ENCODE measurements around the gene CDK1.
A peak's percentile ranks its signal among the peaks of the same experiment; 100 is the strongest.
"Not testable (repeated sequence)": the region's sequence is repeated elsewhere in the genome, so short reads cannot be mapped to it uniquely, and the experiment has no call there.

Gene CDK1

DNA sequence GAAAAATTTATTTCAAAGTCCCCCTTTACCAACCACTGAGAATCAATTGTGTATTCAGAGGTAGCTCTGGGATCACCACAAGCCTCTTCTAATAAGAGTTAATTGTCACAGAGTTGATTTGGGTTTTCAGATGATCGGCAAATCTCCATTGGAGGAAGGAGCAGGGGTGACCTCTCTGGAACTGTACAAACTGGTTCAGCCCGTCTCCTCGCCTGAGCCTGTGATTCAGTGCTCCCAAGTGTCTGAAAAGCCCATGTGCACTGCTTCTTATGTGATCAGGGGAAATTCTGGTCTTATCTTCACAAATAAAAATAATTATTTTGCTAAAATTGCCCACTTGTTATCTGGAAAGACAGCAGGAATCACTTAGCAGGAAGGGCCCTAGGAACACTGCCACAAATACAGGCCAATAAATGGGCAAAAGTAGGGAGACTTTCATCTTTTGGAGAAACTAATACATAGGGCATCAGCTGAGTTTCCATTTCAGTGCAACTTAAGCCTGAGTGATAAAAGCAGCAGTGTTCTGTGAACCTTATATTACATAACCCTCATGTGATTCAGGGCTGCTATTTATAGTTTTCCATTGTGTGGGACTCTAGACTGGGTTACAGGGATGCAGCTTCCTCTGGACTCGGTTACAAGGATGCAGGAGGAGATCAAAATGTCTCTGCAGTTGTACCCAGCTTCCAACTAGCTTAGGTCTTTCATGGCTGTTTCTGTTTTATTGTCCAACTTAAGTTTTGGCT is 32.3 kb downstream of the CDK1 start:
- peak in 2 of 56 donors; percentile 6 to 13 for DNase-seq

DNA sequence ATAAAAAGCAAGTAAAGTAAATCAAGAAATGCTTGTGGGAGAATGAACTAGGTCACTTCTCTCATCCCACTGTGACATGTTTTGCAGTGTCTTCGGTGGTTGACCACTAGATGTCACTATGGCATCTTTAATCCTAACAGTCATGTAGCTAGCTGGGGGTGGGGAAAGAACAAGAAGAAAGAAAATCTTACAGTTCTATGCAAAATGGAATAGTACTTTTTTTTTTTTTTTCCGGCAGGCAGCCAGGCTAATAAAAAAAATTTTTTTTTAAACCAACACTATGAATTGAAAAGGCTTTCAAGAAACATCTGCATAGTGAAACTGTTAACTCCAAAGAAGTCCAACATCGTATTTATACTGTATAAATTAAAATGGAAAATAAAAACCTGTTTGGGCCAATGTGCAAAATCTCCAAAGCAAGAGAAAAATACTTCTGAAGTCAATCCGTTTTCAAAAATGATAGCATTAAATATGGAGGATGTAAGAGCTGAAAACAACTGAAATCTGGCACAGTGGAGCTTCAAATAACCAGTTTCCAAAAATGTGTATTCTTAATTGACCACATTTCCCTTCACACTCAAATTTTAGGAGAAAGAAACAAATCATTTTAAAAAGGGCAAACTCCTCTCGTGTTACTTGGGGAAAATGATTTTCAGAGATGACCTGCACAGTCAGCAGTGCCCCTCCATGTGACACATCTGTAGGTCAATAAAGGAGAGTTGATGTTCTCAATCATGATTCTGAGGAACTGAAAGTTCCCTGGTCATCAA is 38.5 kb downstream of the CDK1 start:
- DNase-seq: peak in 35 of 56 donors; percentile 3 to 73 (median 23)

DNA sequence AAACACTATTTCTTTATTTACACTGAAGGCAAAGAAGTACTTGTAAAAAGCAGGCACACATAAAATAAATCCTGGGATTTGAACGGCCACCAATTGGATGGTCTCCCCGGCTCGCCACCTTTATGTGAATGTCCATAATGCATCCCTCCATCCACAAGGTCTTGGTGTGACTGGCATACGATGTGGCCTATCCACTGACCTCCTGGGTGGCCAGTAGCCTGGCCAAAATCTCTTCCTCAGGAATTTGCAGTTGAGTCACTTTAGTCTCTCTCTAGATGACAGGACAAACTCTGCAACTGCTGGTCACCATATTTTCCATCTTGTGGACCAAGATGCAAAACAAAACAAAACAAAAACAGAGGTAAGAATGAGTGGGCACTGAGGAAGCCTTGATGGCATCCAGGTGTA is 39.1 kb downstream of the CDK1 start:
- peak in 2 of 56 donors; percentile 4 to 5 for DNase-seq

DNA sequence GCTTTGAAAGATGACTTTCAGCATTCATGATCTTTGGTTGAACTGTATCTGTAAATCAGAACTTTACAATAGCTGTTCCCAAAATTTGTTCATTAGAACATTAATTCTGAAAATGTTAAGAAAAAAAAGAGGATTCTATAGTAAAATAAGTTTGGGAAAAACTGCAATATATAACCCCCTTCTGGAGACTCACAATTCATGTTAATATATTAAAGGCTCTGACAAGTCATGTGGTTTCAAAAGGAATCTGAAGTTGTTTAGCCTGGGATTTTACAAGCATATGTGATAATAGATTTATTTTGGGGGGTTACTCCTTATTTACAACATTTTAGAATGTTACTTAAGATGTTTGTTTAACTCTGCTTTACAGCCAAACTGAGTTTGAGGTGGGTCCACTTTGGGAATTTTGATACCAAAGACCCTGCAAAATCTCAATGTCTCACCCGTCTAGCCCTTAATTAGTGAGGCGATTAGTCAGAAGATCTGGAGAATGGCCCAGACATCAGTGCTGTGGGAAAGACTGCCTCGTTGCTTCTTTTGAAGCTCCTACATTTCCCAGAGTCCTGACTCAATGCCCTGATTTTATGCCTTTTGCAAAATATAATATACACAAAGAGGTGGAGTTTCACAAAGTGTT is 40.0 kb downstream of the CDK1 start:
- peak in 1 of 56 donors; percentile 21 for DNase-seq

DNA sequence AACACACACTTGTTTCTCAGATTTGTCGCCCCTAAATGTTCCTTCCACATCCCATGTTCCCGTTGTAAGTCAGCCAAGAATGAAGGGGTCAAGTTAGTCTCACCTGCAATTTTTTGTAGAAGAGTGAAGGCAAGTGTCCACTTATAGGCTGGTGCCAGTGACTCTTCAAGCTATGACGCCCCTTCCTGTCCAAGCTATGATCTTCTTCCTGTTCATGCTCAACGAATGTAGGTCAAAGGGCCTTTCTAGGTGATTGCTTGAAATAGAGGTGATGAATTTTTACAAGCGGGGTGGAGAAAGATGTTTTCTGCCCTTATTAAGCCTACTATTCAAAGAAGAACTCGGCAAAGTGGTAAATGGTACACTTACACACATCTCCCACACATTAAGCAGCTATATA is 41.0 kb downstream of the CDK1 start:
- DNase-seq: no peak

DNA sequence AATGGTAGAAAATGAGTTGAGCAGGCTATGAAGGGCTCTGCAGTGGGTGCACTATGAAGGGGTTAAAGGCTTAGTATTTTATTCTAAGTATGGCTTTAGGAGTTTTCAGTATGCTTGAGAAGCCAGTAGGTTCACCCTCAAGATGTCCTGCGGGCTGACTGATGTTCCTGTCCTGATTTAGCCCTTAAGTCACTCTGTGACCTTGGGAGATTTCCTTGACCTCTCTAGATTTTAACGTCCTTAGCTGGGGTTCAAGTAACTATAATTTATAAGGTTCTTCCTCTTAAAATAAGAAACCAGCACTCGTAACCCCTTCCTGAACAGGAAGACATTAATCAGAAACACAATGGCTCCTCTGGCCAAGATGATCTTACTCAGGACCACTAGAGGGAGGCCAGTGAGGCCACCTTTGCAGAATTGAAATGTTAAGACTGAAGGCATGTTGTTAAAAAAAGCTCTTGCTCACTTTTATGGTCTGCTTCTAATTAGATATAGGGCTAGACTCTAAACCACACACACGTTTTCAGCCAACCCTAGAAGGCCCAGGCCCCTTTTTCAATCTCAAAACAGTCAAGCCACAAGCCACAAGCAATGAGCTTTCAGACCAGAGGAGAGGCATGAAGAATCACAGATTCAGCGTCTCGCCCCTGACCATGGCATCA is 41.9 kb downstream of the CDK1 start:
- DNase-seq: no peak

DNA sequence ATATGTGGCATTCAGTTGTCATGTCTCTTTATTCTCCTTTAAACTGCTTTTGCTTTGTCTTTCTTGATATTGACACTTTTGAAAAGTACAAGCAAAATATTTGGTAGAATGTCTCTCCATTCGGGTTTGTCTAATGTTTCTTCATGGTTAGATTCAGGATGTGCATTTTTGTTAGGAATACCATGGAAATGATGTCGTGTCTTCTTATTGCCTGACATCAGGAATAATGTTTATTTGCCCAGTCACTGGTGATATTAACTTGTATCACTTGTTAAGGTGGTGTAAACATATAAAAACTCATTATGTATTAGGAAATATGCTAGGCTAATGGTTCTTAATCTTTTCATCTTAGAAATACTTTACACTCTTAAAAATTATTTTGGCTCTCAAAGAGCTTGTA is 43.4 kb downstream of the CDK1 start:
- no peak for DNase-seq

DNA sequence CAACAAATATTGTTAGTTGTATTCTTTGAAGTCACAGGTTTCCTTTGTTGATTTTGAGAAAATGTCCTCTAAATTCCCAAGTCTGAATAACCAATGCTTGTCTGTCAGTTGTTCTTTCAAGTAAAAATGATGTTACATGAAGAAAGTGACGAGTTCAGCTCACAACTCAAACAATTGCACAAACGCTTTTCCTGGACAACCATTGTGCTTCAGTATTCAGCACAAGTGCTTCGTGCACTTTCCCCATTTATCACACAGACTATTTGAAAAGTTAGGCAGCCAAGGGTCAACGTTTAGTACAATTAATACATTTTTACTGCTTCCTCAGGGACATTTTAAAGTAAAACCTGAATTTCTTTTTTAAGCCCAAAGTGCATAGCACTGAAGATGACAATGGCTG is 44.5 kb downstream of the CDK1 start:
- no peak for DNase-seq

DNA sequence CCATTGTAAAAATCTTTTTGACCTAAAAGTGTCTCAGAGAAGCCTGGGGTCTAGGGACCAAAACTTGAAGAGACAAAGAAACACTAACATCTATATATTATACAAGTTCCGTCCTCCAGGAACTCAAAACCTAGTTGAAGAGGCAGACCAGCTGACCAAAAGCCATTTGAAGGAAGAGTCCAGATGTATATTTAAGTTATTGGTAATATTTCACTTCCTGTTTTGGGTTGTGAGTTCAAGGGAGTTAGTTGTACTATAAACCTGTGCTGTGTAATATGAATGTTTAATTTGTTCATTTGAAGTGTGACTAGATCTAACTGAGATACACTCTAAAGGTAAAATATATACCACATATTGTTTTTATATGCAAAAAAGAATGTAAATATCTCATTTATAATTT is 45.0 kb downstream of the CDK1 start:
- no peak for DNase-seq

DNA sequence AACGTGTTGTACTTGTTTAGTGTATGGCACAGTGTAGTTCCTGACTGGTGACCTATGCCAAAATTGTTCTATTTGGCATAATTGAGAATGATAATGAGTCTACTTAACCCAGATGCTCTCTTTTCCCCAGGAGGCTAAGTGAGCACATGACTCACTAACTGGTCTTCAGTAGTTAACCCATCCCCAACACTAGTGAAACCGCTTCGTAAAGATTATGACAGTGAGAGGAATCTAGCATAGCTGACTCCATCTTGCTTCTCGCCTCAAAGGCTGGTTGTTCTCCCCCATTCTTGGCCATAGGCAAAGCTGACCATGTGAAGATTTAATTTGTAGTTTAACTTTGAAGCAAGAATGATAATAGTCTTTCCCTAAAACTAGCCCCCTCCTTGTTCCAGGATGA is 47.2 kb downstream of the CDK1 start:
- no peak for DNase-seq

DNA sequence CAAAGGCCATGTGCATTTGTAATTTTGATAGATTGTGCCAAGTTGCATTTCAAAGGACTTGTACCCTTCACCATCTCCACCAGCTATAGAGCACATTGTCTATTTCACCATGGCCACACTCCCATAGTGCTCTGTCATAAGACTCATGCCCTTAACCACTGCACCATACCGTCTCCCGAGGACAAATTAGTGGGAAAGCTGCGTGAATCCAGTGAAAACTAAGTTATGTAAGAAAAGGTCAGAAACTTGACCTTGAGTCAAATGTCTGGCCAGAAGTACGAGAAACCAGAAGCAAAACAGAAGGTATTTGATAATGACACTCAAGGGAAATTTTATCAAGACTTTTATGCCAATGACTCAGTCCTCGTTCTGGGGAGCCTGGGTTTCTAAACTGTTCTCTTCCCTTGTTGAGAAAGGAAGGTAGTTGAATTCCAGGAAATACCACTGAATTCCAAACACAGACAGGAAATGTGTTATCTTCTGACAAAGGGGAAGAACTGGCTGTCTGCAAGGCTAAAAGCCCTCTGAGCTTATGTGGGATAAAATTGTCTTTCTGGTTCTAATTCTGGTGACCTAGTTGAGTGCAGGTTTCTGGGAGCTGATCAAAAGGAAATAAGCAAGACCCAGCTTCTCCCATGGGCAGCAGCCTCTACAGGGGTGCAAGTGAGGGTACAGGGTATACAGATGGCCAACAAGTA is 49.7 kb downstream of the CDK1 start:
- DNase-seq: no peak

DNA sequence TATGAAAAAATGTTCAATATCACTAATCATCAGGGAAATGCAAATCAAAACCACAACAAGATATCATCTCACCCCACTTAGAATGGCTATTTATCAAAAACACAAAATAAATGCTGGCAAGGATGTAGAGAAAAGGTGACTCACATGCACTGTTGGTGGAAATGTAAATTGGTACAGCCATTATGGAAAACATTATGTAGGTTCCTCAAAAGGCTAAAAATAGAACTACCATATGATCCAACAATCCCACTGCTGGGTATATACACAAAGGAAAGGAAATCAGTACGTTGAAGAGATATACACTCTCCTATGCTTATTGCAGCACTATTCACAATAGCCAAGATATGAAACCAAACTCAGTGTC is 50.2 kb downstream of the CDK1 start:
- DNase-seq: no peak

DNA sequence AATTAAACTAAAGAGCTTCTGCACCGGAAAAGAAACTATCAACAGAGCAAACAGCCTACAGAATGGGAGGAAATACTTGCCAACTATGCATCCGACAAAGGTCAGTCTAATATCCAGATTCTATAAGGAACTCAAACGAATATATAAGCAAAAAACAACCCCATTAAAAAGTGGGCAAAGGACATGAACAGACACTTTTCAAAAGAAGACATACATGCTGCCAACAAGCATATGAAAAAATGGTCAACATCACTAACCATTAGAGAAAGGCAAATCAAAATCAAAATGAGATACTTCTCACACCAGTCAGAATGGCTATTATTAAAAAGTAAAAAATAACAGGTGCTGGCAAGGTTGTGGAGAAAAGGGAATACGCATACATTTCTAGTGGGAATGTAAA is 53.9 kb downstream of the CDK1 start:
- not testable (repeated sequence) for DNase-seq

DNA sequence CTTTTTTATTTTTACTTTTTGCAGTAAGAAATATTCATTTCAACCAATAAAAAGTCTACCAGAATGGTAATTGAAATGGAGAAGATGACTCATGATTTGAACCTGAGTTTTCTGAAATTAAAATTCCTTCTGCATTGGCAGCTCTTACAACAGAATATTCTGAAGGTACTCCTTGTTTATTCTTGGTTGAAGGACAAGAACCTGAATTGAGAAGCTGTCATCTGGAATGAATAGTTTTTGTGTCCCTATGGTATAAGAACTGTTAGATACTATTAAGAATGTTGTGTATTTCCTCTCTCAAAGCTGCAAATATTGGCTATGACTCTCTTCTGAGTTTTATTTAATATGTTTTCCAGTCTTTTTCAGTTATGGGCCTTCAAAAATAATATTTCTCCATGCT is 56.1 kb downstream of the CDK1 start:
- no peak for DNase-seq

DNA sequence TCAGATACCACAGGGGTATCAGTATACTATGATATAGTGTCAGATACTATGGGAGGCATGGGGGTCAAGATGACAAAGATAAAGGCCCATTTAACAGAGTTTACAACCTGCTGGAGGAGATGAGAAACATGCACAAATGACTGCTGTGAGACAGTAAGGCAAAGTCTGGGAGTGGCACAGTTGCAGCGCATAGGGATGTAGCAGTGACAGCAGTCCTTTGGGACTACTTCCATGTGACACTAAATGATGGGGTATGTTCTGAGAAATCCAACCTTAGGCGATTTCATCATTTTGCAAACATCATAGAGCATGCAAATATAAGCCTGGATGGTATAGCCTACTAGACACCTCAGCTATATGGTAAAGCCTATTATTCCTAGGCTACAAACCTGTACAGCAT is 56.8 kb downstream of the CDK1 start:
- DNase-seq: no peak

DNA sequence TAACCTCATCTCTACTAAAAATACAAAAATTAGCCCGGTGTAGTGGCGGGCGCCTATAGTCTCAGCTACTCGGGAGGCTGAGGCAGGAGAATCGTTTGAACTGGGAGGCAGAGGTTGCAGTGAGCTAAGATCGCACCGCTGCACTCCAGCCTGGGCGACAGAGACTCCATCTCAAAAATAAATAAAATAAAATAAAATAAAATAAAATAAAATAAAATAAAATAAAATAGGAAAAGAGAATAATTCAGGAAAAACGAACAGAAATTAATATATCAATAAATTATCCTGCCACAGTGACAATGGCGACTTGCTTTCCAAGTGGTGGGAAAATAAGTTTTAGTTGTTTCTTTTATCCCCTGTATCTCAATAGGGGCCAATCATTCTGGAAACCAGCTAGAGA is 62.9 kb downstream of the CDK1 start:
- DNase-seq: not testable (repeated sequence)

DNA sequence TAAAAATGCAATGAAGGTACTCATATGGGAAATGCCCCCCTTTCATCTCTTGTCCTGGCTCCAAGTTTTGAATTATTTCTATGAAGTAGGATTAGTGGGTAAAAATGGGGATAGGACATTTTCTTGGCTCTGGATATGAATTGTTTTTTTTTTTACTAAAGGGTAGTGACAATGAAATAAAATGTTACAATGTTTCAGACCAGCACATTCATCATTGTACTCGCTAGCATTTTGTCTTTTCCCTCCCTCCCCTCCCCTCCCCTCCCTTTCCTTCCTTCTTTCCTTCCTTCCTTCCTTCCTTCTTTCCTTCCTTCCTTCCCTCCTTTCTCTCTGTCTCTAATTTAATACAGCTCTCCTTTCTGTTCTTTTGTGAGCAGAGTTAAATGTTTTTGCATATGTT is 64.4 kb downstream of the CDK1 start:
- no peak for DNase-seq
